ENCODE data around the gene APEX2. TPM values are rescaled to one million over a fixed set of nuclear protein-coding genes. Genes with fewer than 3 reads are reported as not detected.

Gene APEX2
- total and polyA plus RNA-seq, 2 experiments from 2014 or later = 10.0 to 20.1 TPM

DNA sequence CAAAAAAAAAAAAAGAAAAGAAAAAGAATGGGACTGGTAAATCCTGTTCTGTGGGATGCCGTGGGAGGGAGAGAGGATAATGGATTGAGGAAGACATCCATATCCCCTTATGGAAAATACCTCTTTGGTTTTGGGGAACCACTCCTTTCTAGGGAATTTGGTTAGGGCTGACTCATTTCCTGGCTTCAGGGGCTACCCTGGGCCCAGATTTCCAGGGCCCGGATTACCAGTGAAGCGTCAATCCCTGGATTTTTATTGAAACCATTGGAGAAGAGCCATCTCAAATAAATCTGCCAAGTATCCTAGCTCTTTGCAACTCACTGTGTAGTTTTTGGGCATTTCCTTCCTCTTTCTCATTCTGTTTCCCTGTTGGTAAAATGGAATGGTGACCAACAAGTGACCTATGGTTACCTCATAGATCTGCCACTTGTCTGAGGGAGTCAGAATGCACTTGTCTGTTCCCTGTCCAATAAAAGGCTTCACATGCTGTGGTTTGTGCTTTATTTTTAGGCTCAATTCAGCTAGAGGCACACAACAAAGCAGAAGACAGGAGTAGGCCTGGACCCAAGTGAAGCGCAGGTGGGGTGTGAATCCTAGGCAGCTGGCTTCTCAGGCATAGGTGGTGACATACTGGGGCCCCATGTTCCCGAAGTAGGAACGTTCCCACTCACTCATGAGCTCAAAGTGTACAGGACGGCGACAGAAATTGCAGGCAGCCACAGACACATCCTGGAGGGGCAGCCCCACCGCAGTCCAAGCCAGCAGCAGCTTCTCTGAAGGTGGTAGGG lies 8.6 kb downstream of the APEX2 start:
- Histone ChIP-seq H3K4me2 (no peak overlapping the region), H3K79me2 (replicated peaks; ENCODE audit: insufficient read depth) (no peaks in the 10 kb centered on the region), H3K4me1 (ENCODE audit: insufficient read depth) (no peaks in the 10 kb centered on the region), H3K27me3 (ENCODE audit: insufficient read depth) (no peaks in the 10 kb centered on the region), H3K36me3 (ENCODE audit: insufficient read depth) (no peaks in the 10 kb centered on the region), H3K4me3 (no peak overlapping the region), H3K27ac (ENCODE audit: low read depth) (0 out of 2 replicates have a peak overlapping the region, but pooled peaks have one; percentile 17), H3F3A (replicated peaks; ENCODE audit: low read depth) (no peaks in the 10 kb centered on the region), H4K20me1 (replicated peaks; ENCODE audit: insufficient read depth) (no peaks in the 10 kb centered on the region), H2AFZ (no peak overlapping the region), H3K9me2 (ENCODE audit: insufficient read depth) (no peaks in the 10 kb centered on the region)
- Mint-ChIP-seq H3K4me3 (no peak overlapping the region), H3K27ac (no peak overlapping the region), H3K27me3 (ENCODE audit: insufficient read depth, low read depth, poor library complexity) (no peaks in the 10 kb centered on the region), H3K4me1 (peaks cover 8% of the 10 kb centered on the region), H3K36me3 (ENCODE audit: low read depth) (peaks cover 29% of the 10 kb centered on the region), H3K9me3 (no peaks in the 10 kb centered on the region)
- TF ChIP-seq, protein P1, sequence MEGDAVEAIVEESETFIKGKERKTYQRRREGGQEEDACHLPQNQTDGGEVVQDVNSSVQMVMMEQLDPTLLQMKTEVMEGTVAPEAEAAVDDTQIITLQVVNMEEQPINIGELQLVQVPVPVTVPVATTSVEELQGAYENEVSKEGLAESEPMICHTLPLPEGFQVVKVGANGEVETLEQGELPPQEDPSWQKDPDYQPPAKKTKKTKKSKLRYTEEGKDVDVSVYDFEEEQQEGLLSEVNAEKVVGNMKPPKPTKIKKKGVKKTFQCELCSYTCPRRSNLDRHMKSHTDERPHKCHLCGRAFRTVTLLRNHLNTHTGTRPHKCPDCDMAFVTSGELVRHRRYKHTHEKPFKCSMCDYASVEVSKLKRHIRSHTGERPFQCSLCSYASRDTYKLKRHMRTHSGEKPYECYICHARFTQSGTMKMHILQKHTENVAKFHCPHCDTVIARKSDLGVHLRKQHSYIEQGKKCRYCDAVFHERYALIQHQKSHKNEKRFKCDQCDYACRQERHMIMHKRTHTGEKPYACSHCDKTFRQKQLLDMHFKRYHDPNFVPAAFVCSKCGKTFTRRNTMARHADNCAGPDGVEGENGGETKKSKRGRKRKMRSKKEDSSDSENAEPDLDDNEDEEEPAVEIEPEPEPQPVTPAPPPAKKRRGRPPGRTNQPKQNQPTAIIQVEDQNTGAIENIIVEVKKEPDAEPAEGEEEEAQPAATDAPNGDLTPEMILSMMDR (conservative IDR thresholded peaks at IDR 0.05; ENCODE audit: low read depth in 2 of 2) = no peak
- TF ChIP-seq JUNB (IDR thresholded peaks at IDR 0.05; ENCODE audit: unreplicated experiment) = no peak
- TF ChIP-seq EZH2 (IDR thresholded peaks at IDR 0.05; ENCODE audit: low read depth, unreplicated experiment) = no peak
- TF ChIP-seq, protein P2, sequence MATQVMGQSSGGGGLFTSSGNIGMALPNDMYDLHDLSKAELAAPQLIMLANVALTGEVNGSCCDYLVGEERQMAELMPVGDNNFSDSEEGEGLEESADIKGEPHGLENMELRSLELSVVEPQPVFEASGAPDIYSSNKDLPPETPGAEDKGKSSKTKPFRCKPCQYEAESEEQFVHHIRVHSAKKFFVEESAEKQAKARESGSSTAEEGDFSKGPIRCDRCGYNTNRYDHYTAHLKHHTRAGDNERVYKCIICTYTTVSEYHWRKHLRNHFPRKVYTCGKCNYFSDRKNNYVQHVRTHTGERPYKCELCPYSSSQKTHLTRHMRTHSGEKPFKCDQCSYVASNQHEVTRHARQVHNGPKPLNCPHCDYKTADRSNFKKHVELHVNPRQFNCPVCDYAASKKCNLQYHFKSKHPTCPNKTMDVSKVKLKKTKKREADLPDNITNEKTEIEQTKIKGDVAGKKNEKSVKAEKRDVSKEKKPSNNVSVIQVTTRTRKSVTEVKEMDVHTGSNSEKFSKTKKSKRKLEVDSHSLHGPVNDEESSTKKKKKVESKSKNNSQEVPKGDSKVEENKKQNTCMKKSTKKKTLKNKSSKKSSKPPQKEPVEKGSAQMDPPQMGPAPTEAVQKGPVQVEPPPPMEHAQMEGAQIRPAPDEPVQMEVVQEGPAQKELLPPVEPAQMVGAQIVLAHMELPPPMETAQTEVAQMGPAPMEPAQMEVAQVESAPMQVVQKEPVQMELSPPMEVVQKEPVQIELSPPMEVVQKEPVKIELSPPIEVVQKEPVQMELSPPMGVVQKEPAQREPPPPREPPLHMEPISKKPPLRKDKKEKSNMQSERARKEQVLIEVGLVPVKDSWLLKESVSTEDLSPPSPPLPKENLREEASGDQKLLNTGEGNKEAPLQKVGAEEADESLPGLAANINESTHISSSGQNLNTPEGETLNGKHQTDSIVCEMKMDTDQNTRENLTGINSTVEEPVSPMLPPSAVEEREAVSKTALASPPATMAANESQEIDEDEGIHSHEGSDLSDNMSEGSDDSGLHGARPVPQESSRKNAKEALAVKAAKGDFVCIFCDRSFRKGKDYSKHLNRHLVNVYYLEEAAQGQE (IDR thresholded peaks at IDR 0.05; ENCODE audit: unreplicated experiment) = no peak
- TF ChIP-seq, protein P3, sequence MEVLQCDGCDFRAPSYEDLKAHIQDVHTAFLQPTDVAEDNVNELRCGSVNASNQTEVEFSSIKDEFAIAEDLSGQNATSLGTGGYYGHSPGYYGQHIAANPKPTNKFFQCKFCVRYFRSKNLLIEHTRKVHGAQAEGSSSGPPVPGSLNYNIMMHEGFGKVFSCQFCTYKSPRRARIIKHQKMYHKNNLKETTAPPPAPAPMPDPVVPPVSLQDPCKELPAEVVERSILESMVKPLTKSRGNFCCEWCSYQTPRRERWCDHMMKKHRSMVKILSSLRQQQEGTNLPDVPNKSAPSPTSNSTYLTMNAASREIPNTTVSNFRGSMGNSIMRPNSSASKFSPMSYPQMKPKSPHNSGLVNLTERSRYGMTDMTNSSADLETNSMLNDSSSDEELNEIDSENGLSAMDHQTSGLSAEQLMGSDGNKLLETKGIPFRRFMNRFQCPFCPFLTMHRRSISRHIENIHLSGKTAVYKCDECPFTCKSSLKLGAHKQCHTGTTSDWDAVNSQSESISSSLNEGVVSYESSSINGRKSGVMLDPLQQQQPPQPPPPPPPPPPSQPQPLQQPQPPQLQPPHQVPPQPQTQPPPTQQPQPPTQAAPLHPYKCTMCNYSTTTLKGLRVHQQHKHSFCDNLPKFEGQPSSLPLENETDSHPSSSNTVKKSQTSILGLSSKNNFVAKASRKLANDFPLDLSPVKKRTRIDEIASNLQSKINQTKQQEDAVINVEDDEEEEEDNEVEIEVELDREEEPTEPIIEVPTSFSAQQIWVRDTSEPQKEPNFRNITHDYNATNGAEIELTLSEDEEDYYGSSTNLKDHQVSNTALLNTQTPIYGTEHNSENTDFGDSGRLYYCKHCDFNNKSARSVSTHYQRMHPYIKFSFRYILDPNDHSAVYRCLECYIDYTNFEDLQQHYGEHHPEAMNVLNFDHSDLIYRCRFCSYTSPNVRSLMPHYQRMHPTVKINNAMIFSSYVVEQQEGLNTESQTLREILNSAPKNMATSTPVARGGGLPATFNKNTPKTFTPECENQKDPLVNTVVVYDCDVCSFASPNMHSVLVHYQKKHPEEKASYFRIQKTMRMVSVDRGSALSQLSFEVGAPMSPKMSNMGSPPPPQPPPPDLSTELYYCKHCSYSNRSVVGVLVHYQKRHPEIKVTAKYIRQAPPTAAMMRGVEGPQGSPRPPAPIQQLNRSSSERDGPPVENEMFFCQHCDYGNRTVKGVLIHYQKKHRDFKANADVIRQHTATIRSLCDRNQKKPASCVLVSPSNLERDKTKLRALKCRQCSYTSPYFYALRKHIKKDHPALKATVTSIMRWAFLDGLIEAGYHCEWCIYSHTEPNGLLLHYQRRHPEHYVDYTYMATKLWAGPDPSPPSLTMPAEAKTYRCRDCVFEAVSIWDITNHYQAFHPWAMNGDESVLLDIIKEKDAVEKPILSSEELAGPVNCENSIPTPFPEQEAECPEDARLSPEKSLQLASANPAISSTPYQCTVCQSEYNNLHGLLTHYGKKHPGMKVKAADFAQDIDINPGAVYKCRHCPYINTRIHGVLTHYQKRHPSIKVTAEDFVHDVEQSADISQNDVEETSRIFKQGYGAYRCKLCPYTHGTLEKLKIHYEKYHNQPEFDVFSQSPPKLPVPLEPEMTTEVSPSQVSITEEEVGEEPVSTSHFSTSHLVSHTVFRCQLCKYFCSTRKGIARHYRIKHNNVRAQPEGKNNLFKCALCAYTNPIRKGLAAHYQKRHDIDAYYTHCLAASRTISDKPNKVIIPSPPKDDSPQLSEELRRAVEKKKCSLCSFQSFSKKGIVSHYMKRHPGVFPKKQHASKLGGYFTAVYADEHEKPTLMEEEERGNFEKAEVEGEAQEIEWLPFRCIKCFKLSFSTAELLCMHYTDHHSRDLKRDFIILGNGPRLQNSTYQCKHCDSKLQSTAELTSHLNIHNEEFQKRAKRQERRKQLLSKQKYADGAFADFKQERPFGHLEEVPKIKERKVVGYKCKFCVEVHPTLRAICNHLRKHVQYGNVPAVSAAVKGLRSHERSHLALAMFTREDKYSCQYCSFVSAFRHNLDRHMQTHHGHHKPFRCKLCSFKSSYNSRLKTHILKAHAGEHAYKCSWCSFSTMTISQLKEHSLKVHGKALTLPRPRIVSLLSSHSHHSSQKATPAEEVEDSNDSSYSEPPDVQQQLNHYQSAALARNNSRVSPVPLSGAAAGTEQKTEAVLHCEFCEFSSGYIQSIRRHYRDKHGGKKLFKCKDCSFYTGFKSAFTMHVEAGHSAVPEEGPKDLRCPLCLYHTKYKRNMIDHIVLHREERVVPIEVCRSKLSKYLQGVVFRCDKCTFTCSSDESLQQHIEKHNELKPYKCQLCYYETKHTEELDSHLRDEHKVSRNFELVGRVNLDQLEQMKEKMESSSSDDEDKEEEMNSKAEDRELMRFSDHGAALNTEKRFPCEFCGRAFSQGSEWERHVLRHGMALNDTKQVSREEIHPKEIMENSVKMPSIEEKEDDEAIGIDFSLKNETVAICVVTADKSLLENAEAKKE (CRISPR knock-in tag; IDR thresholded peaks at IDR 0.05) = no peak
- TF ChIP-seq POLR2AphosphoS5 (IDR thresholded peaks at IDR 0.05; ENCODE audit: low read depth) = no peak
- TF ChIP-seq ZNF331 (CRISPR knock-in tag; IDR thresholded peaks at IDR 0.05; ENCODE audit: low read depth) = no peak
- no peak for TF ChIP-seq ZNF114 (CRISPR knock-in tag; IDR thresholded peaks at IDR 0.05)
- no peak for TF ChIP-seq EZH2phosphoT487 (IDR thresholded peaks at IDR 0.05; ENCODE audit: unreplicated experiment)
- DNase-seq (ENCODE audit: low spot score) (no peak), ATAC-seq (no peak)

All from GM23338 (cell line).